Astrocyte of the cerebellum (primary cell): ENCODE measurements around the gene CD46.

Experiments used
- DNase-seq: peaks from one replicate; pipeline ENCODE4 v3.0.0-alpha.2; 2011; ENCODE audit warnings: low read depth
- H3K4me3 ChIP-seq: 2 replicates; pipeline ENCODE4 v1.5.1; 2011; ENCODE audit warnings: mild to moderate bottlenecking, low read depth, low read length, moderate library complexity
- in situ Hi-C: cut with HindIII; loops from 2 replicates; pipeline ENCODE4 v1.10.0; 2017; ENCODE audit warnings: low sequenced_read_pairs
- TF ChIP-seq, protein P1 (sequence below): IDR thresholded peaks from 2 replicates; pipeline ENCODE4 v1.5.1; 2012; ENCODE audit warnings: low read length, low read depth, moderate library complexity, mild to moderate bottlenecking; ENCODE audit errors: missing control alignments

Gene CD46

DNA sequence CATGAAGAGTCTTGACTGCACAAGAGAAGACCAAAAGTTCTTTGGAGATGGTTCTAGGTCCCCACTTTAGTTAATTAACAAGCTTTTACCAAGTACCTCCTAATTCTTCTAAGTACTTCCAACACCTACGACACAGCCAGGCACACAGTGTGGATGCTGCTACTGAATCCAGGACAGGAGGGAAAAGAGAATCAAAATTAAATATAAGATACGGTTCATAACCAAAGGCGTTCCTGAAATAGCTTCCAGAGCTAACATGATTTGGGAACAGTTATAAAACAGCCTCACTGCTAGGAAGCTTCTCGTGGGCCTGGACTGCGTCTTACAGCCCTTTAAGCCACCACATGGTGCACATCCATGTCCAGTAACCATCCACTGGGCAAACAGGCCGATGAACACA lies 84.1 kb downstream of the CD46 start:
- no peak overlapping the region for H3K4me3 ChIP-seq
- no peak for DNase-seq
- TF ChIP-seq, protein P1, sequence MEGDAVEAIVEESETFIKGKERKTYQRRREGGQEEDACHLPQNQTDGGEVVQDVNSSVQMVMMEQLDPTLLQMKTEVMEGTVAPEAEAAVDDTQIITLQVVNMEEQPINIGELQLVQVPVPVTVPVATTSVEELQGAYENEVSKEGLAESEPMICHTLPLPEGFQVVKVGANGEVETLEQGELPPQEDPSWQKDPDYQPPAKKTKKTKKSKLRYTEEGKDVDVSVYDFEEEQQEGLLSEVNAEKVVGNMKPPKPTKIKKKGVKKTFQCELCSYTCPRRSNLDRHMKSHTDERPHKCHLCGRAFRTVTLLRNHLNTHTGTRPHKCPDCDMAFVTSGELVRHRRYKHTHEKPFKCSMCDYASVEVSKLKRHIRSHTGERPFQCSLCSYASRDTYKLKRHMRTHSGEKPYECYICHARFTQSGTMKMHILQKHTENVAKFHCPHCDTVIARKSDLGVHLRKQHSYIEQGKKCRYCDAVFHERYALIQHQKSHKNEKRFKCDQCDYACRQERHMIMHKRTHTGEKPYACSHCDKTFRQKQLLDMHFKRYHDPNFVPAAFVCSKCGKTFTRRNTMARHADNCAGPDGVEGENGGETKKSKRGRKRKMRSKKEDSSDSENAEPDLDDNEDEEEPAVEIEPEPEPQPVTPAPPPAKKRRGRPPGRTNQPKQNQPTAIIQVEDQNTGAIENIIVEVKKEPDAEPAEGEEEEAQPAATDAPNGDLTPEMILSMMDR, result no peak
- in situ Hi-C loops, result no loop called here

DNA sequence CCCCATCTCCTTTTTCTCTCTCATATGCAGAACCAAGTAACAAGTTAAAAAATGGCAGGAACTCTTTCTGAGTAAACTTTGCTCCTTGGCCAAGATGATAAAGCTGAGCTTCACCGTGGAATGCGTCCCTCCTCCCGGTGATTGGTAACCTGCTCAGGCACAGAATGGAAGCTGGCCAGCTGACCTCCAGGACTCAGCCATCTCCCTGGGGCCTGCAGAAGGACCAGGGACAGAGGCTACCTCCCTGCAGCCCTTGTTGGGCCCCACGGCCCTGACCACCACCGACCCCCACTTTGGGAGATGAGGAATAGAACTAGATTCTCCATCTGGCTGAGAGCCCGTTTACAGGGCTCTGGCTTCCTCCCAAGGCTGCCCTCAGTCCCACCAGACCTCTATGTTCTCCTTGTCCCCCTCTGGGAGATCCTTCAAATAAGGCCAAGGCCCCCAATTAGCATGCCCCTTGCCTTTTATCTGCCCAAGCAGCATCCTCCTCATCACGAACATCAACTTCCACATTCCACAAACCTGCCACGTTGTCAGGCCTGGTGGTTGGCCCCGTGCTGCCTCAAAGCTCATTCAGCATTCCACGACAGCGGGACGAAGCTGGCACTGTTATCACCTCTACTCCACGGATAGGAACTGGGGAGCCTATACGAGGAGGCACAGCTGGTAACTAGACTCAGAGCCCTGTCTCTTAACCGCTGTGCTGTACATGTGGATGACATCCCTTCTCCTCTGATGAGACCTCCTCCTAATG lies 84.9 kb downstream of the CD46 start:
- H3K4me3 ChIP-seq, result no peak overlapping the region
- in situ Hi-C loops, result no loop called here
- TF ChIP-seq, protein P1, result no peak
- no peak for DNase-seq

DNA sequence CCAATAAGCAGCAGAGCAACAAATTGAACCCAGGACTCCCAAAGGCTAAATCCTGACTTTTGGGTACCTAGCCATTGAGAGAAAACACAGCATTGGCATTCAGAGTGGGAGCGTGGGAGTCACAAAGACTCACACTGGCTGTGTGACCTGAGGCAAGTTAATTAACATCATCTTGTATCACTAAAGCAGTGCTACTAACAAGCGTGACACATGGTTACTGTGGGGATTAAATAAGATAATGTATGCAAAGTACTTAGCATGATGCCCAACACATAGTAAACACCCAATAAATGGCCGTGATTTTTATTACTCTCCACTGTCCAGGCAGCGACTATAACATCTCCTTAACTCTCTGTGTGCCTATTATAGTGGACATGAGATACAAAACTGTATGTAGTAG lies 85.8 kb downstream of the CD46 start:
- no peak for DNase-seq
- H3K4me3 ChIP-seq, result no peak overlapping the region
- in situ Hi-C loops, result no loop called here
- TF ChIP-seq, protein P1, result no peak

DNA sequence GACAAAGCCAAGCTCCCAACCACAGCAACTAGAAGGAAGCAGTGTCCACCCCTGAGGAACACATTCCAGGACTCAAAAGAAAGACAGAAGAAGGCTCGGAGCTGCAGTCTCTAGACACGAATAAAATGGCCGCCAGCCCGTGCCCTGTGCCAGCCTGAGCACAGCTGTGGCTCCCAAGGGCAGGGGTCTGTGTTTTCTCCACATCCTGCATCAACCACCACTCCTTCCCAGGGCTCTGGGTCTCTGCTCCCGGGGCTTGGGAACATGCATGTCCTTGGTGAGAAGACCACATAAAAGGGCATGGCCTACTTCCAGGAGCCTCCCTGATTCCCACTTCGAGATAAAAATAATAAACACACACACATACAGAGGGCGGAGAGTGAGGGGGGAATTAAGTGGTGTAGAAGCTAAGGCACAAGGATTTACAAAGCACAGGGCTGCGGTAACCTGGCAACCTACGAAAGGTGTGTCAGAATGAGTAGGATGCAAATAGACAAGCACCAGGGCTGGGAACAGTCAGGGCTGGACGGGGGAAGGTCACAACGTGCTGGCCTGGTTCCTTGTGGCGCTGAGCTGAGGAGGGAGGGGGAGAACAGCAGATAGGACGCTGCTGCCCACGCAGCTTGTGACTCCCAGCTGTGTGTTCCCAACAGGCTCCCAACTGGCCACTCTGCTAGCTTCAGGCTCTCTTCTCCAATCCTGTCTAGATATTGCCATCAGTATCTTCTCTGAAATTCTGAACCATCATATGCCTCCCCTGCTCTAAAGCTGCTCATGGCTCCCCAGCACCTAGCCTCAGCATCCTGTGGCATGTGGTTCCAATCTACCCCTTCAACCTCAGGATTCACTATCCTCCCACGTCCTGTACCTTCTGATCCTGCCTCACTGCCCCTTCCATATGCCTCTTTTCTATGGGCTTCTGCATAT lies 86.6 kb downstream of the CD46 start:
- DNase-seq, result no peak
- TF ChIP-seq, protein P1, result no peak
- in situ Hi-C loops, result no loop called here
- H3K4me3 ChIP-seq, result no peak overlapping the region

DNA sequence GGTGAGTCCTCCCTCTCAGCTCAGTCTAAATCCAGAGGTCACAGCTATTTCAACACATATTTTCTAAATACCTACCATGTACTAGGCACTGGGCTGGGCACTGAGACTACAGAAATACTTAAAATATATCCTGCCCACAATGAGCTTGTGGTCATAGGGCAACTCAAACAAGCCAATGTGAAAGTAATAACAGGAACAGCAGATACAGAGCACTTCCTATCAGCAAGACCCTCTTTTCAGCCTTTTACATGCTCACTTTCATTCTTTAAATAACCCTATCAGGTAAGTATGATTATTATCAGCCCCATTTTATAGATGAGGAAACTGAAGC lies 87.2 kb downstream of the CD46 start:
- TF ChIP-seq, protein P1, result no peak
- in situ Hi-C loops, result no loop called here
- no peak for DNase-seq
- no peak overlapping the region for H3K4me3 ChIP-seq

DNA sequence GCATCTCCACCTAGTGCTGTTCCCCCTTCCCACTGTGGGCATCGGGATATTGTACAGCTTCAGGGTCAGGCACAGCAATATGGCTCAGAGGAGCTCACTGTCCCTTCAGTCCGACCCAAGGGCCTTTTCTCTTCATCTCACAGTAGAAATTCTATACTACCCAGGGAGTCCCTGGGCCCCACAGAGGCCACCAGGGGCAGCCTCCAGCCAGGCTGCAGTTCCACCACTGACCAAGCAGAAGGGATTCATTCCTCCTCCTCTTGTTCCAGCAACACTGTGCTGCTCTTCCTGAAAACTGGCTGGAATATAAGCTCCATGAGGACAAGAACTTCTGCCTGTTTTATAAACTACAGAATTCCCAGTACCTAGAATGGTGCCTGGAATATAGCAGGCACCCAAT lies 88.5 kb downstream of the CD46 start:
- no peak for DNase-seq
- no peak overlapping the region for H3K4me3 ChIP-seq
- in situ Hi-C loops, result no loop called here
- TF ChIP-seq, protein P1, result no peak
